Stimulated activated CD8-positive, alpha-beta memory T cell treated with anti-CD3 and anti-CD28 coated beads, Interleukin-15, amount 100 ng/mL, for 4 hours (primary cell): ENCODE results near the gene HES3.
"Not testable (repeated sequence)": the region's sequence is repeated elsewhere in the genome, so short reads cannot be mapped to it uniquely, and the experiment has no call there.

ENCODE experiments used
- DNase-seq, 2 donors: peaks; one replicate each; pipeline ENCODE4 v3.0.0-alpha.2; 2020; ENCODE audit warnings: low read depth in 2 of 2

HES3 gene

DNA sequence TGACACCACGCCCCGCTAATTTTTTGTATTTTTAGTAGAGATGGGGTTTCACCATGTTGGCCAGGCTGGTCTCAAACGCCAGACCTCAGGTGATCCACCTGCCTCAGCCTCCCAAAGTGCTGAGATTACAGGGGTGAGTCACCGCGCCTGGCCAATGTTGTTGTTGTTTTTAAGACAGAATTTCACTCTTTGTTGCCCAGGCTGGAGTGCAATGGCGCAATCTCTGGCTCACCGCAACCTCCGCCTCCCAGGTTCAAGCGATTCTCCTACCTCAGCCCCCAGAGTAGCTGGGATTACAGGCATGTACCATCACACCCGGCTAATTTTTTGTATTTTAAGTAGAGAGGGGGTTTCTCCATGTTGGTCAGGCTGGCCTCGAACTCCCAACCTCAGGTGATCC lies 24.3 kb upstream of the HES3 start:
- DNase-seq: not testable (repeated sequence)

DNA sequence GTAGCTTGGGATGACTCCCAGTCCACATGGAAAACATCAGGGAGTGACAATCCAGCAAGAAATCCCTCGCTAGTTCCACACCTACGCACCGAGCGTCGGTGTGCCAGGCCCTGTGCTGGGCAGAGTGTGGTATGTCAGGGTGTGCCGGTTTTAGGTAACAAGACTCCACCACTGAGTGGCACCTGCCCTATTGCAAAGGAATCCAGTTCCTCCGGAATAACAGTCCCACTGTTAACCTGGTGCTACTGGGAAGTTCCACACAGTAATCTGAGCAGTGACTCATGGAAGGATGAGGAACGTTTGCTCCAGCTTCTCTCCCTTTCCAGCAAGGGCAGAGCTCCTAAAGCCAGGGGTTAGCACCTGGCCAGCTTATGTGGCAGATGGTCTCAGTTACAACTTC lies 23.7 kb upstream of the HES3 start:
- no peak for DNase-seq

DNA sequence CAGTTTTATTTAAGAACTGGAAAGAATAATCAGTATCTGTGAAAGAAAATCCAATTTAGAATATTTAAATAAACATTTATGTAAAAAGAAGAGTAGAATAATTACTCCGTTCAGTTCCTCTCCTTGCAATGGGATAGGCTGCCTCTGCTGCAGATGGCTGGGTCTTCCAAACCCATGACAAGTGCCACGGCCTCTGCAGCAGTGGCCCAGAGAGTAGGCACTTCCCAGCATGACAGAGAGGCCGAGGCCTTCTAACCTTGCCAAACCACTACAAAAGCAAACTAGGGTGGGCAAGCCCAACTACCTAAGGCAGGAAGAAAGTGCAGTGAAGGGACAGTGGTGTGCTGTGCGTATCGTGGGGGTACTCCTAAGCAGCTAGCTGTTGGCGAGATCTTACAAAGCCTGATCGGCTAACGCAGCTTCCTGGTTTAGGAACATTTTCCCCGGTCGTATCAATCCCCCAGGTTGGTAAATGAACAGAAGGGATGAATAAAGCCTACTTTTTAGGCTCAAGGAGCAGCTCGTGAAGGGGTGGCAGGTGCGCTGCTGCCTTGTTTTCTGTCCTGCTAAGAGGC lies 22.7 kb upstream of the HES3 start:
- no peak for DNase-seq

DNA sequence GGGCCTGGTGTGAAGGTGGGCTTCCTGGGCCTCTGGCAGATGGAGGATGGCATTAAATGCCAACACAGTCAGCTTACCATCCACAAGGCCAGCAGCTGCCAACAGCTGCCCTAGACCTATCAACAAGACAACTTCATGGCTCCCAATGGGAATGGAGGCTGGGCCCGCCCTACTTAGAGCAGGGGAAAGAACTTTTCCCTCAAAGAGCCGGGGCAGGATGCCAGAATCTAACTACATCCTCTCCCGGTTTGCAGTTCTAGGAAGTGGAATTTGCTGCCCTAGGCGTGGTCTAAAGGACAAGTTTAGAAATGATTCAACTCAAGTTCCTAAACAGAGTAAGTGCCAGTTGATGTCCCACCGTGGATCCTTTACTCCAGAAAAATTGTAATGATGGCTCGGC lies 21.3 kb upstream of the HES3 start:
- no peak for DNase-seq

DNA sequence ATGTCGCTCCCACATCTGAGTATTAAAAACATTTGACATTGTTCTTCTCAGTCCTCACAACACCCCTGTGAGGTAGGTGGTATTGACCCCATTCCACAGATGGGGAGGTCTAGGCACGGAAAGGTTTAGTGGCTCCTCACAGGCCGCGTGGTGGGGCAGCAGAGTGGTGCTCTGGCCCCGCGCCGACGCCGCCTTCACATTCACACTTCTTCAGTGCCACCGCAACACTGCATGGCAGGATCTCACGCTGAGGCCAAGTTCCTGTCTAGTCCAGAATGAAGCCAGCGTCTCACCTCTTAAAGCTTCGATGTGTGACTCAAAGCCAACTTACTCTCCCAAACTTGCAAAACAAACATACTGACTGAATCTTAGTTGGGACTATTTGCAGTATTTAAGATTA lies 20.4 kb upstream of the HES3 start:
- DNase-seq: no peak

DNA sequence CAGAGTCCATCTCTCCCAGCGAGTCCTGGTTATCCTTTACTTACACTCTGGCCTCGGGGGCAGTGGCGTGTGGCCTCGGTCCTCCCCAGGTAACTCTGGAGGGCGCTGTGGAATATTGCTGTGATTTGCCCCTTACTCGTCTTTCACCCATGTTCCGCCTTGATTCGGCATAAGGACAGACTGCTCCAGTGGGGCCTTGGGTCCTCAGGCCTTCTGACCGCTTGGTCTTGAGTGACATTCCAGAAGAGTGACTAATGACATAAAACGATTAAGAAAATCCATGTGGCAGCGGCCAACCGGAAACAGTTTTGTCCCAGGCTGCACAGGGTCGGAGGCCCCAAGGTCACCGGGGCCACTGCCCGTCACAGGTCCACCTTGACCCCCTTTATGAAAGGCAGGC lies 19.3 kb upstream of the HES3 start:
- no peak for DNase-seq

DNA sequence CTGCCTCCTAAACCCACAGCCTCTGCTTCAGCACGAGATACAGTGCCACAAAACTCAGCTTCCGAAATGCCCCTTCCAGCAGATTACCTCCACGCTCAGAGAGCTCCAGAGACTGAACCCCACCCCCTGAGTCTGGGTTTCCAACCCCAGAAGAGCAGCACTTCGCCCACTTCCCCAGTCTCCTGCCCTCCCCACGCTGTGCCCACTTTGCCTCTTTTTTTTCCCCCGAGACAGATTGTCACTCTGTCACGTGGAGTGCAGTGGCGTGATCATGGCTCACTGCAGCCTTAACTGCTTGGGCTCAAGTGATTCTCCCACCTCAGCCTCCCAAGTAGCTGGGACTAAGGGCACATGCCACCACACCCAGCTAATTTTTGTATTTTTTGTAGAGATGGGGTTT lies 18.3 kb upstream of the HES3 start:
- no peak for DNase-seq

DNA sequence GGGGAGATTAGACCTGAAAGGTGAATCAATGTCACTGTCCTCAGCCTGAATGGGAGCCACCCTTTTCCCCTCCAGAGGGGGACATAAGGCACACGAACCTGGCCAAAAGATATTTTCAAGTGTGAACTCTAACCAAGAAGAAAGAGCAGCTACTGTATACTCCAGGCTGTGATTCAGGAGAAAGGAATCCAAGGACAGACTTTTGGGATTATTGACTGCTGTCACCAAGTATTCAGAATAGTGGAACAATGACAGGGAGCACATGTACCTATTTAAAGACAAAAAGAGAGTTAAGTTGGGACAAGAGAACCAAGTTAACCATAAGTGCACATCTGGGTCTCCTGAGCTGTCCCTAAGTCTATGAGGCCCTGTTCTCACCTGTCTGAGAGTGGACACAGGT lies 10.6 kb upstream of the HES3 start:
- DNase-seq: no peak

DNA sequence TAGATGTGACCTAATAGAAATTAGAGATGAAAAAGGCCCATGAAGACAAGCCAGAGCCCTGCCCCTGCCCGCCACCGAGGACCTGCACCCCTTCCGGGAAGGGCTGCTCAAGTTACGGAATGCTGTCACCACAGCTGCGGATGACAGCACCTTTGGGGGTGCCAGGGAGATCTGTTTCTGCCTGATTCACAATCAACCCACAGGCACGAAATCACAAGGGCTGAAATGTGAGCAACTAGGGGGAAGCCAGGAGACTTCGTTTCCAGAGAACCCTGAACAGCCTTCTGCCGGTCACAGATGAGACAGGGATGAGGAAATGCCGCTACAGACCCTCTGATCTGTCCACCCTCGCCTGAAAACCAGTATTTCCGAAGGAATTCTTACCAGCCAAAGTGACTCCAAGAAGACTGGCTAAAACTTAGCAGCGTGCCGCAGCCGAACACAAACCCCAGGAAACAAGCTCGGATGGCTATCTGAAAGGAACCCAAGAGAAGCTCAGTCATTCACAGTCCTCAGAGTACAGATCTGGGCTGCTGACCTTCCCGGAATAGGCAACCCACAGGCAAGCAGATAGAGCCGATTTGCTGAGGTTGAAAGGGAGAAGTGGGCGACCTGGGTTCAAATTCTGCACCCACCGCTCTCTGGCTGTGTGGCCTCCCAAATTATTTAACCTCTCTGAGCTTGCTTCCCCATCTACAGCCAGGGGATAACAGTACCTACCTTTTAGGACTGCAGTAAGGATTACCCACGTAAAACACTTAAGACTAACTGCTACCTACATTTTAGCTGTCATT lies 9.3 kb upstream of the HES3 start:
- DNase-seq: no peak

DNA sequence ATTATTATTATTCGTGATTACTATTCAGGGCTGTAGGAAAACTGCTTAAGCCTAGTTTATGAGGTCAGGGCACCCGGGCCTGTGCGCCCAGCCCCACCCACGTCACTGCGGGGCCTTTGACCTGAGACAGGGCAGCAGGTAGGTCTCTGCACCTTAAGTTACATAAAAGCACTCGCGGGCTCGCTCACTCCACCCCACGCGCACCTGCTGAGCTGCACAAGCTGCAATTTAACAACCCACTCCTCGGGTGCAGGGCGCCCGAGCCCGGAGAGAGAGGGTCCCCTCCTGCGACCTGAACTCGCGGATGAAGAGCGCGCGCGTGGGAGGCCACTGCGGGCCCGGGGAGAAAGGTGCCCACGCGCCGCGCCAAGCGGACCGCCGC lies 8.7 kb upstream of the HES3 start:
- no peak for DNase-seq

DNA sequence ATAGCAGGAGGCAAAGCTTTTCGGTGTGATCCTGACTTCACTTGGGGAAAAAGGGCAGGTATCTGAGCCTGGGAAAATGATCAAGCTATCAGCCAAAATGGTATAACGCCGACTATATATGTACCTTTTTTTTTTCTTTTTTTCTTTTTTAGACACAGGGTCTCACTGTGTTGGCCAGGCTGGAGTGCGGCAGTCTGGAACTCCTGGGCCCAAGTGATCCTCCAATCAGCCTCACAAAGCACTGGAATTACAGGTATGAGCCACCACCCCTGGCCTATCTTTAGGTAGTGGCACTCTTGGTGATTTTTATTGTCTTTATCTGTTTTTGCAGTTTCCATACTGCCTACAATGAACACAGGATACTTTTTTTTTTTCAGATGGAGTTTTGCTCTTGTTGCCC lies 6.9 kb upstream of the HES3 start:
- no peak for DNase-seq

DNA sequence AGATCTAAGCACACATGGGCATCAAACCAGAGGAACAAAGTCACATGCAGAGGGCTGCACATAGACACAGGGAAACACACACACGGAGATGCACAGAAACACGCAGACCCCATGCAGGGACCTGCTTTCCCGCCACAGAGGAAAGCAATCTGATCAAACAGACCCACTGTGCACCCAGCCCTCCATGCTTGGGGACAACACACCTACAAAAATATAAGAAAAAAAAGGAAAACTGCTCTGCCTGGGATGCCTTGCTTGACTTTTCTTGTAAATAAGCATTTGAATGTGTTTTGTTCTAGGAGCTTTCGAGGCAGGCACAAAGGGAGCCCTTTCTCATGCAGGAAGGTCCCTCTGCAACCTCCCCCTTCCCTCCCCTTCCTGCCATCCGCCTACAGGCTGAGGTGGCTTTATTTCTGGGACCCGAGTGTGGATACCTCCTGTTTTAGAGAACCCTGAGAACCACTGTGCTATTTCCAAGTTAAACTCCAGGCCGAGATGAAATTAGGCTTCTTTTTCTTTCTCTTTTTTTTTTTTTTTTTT lies 4.7 kb upstream of the HES3 start:
- no peak for DNase-seq

DNA sequence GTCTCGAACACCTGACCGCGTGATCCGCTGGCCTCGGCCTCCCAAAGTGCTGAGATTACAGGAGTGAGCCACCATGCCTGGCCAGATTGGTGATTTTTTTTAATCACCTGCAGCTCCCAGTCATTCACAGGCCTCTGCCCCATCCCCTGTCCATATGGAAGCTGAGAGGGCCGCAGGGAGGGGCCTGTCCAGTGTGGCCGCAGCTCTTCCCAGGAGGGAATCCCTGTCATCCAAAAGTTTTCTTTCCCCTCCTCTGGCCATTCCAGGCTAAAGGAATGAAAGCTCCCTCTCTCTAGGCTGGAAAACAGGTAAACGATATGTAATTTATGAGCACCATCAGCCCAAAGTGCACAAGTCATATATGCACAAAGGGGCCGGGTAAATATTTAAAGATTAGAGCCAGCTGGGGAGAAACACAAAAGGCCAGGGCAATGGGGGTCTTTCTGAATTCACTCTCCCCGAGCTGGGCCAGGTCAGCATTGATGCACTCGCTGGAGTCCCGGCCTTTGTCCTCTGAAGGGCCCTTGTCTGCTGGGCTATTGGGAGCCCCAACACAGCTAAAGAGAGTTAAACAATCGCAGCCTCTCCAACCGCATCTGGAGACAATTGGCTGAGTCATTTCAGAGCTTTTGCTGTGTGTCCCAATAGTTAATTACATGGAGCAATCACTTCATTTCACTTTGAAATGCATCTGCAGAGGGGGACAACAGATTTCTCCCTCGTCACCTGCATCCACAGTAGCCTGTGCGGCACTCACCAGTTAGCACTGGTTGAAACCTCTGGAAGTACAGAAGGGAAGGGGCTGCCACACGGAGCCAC lies 3.8 kb upstream of the HES3 start:
- no peak for DNase-seq

DNA sequence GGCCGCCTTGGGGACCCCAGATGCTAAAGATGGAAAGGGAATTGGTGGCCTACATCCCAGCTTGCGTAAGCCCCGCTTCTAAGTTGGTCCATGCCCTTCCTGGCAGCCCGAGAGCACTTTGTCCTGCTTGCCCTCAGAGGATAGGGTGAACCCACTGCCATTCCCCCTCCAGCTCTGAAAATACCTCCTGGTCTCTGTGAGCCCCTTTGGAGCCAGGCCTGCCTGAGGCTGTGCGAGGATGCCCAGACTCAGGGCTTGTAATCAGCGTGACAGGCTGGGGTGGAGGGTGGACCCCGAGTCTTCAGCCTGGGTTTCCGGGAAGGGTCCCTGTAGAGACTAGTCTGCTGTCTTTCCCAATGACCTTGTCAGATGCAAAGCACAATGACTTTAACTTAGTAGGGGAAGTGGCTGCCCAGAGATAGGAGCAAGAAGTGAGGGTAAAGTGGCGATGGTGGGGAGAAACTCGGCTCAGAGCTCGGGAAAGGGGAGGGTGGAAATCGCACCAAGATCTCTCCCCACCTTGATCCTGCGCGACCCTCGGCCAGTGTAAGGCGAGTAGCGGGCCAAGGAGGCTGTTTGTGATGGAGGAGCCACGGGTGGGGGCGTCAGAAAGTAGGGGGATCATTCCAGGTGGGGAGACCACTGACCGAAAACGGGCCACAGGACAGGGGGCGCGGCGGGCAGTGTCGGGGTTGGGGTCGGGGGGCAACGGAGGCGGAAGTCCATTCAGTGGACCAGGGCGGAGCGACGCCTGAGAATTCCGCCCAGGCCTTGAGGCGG lies 2.7 kb upstream of the HES3 start:
- no peak for DNase-seq

DNA sequence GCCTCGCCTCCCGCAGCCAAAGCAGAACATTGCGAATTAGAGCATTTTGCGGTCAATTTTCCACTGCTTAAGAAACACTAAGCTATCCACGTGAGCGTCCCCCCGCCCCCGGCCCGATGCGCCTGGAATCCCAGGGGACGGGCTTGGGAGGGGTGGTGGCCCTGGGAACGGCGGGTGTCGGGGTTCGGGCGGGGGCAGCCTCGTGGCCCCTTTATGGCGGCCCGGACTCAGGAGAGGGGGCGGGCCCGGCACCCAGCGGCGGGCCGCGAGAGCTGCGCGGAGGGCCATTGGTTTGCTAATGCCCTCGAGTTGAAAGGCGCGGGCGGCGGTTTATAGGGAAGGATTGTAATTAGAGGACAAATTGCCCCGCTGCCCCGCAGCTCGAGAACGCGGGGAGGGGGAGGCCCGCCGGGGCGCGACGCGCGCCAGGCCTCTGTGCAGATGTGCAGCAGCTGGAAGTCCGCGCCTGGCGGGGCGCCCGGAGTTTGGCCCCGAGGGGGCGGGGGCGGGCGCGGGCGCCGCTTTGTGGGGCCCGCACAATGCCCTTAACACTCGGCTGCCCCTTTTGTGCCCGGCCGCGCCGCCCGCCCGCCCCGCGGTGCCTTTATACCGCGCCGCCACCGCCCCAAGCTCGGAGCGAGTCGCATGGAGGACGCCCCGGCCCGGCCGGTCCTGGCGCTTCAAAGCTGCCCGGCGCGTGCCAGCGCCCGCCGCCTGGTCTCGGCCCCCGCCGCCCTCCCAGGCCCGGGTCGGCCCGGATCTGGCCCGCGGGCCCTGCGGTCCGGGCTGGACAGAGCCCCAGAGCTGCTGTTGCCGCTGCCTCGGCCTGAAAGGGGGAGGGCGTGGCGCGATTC lies 1.9 kb upstream of the HES3 start:
- no peak for DNase-seq

DNA sequence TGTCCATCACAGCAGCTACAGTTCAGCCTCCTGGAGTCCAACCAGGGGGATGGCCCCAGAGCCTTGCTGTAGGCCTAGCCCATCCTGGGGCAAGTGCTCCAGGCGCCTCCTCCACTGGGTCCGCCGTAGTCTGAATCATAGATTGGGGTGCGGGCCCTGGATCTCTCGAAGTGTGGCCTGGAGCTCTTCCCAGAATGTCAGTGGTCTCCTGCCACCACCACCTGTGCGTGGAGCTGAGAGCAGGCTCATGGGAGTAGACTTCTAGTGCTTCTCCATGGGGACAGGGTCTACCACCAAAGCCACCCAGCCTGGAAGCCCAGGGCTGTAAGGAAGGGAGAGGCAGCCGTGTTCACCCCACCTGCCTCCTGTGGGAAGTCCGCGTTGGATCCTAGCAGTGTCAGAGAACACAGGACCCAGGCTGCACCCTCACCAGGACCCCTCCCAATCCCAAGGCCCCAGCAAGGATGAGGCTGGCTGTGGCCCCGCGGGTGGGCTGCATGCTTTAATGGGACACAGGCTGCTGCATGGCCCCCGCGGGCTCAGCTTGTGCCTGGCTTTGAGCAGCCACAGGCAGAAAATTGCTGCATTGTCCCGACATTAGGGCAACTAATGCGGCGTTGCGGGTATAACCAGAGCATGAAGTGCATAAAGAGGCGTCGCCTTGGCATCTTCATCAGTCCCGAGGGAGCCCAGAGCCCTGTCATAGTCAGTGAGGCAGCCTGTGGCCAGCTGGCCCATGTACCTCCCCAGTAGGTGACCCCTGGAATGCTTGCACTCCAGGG lies 735 bp upstream of the HES3 start:
- DNase-seq: no peak

DNA sequence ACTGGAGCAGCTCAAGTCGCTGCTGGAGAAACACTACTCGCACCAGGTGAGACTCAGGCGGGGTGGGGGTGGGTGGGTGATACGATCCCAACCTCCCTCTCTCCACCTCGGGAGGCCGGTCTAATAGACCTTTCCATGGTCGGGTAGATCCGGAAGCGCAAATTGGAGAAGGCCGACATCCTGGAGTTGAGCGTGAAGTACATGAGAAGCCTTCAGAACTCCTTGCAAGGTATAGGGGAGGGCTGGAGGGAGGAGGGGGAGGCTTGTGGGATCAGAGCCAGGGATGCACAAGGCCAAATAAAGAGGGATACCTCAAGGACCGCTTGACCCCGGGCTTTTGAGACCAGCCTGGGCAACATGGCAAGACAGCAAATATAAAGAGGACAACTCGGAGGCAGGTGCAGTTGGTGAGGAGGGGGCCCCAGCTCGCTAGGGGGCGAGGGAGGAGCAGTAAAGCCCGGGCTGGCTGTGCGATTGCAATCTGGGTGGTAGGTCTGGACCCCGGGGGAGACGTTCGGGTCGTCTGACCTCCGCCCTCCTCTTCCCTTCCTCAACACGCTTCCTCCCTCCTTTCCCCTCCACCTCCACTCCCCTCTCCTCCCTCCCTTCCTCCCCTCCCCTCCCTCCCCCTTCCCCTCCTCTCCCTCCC lies 546 bp downstream of the HES3 start:
- no peak for DNase-seq

DNA sequence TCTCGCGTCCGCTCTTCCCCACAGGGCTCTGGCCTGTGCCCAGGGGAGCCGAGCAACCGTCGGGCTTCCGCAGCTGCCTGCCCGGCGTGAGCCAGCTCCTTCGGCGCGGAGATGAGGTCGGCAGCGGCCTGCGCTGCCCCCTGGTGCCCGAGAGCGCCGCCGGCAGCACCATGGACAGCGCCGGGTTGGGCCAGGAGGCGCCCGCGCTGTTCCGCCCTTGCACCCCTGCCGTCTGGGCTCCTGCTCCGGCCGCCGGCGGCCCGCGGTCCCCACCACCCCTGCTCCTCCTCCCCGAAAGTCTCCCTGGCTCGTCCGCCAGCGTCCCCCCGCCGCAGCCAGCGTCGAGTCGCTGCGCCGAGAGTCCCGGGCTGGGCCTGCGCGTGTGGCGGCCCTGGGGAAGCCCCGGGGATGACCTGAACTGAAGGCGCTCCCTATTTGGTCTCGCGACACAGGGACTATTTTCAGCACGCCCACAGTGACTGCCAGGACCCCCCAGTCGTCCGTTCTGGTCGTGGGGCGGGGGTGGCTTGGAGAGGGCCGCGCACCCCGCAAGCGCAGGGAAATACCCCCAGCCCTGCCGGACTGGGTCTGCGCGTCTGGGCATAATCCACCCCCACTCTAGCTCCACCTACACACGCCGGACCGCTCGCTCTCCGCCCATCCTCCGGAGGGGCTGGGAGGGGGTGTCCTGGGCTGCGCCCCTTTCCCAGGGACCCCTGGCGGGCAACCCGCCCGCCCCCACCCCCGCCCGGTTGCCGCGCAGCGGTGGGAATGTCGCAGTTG lies 1.3 kb downstream of the HES3 start:
- peak; percentile 29 to 36 for DNase-seq
